DMS153 (cell line): ENCODE data around the gene SLCO3A1.
A peak's percentile ranks its signal among the peaks of the same experiment; 100 is the strongest.

Experiments
- DNase-seq: peaks from one replicate; lab custom pipeline; 2025; lab: John Stamatoyannopoulos, UW

SLCO3A1 gene

GRCh38 chr15:92003515-92004067, 150.1 kb downstream of the SLCO3A1 start:
- no peak for DNase-seq

GRCh38 chr15:92005154-92005553, 151.6 kb downstream of the SLCO3A1 start:
- DNase-seq, result peak; percentile 31

GRCh38 chr15:92006186-92007028, 152.9 kb downstream of the SLCO3A1 start:
- no peak for DNase-seq

- DNase-seq, result no peak
These were observed 155.7 kb downstream of the SLCO3A1 start for GRCh38 chr15:92009162-92009561.

- DNase-seq, result no peak
These were observed 158.3 kb downstream of the SLCO3A1 start for GRCh38 chr15:92011611-92012367.

- no peak for DNase-seq
These were observed 158.8 kb downstream of the SLCO3A1 start for GRCh38 chr15:92012368-92012629.

GRCh38 chr15:92012881-92013280, 159.4 kb downstream of the SLCO3A1 start:
- DNase-seq, result no peak

GRCh38 chr15:92014281-92015030, 160.9 kb downstream of the SLCO3A1 start:
- DNase-seq, result no peak

GRCh38 chr15:92017882-92018534, 164.5 kb downstream of the SLCO3A1 start:
- DNase-seq, result no peak

- no peak for DNase-seq
These were observed 165.2 kb downstream of the SLCO3A1 start for GRCh38 chr15:92018535-92019239.

- DNase-seq, result no peak
These were observed 166.2 kb downstream of the SLCO3A1 start for GRCh38 chr15:92019706-92020105.

- DNase-seq, result no peak
These were observed 166.7 kb downstream of the SLCO3A1 start for GRCh38 chr15:92020207-92020606.

- DNase-seq, result no peak
These were observed 167.3 kb downstream of the SLCO3A1 start for GRCh38 chr15:92020804-92021203.

- no peak for DNase-seq
These were observed 168.3 kb downstream of the SLCO3A1 start for GRCh38 chr15:92021792-92022191.

GRCh38 chr15:92023965-92024364, 170.5 kb downstream of the SLCO3A1 start:
- no peak for DNase-seq

GRCh38 chr15:92025706-92026270, 172.3 kb downstream of the SLCO3A1 start:
- no peak for DNase-seq

- no peak for DNase-seq
These were observed 174.8 kb downstream of the SLCO3A1 start for GRCh38 chr15:92028389-92028724.

GRCh38 chr15:92029767-92030166, 176.3 kb downstream of the SLCO3A1 start:
- DNase-seq, result no peak

- DNase-seq, result no peak
These were observed 179.8 kb downstream of the SLCO3A1 start for GRCh38 chr15:92033314-92033713.

- no peak for DNase-seq
These were observed 180.2 kb downstream of the SLCO3A1 start for GRCh38 chr15:92033723-92034122.

GRCh38 chr15:92034227-92034626, 180.7 kb downstream of the SLCO3A1 start:
- no peak for DNase-seq
